GM18951 (cell line): ENCODE results near the gene LOXHD1.

Experiments used
- POLR2A ChIP-seq: IDR thresholded peaks from 4 replicates; pipeline ENCODE4 v1.6.1; 2011; ENCODE audit warnings: mild to moderate bottlenecking; ENCODE audit not compliant: insufficient read length, insufficient read depth; ENCODE audit errors: extremely low read depth
- in situ Hi-C: fragments of 300-500 bp; cut with MboI; formaldehyde crosslinking; loops from one replicate; pipeline ENCODE4 v1.12.0; 2022; ENCODE audit warnings: low sequenced_read_pairs, mixed read lengths, inconsistent platforms; ENCODE audit not compliant: unreplicated experiment

LOXHD1 gene

DNA sequence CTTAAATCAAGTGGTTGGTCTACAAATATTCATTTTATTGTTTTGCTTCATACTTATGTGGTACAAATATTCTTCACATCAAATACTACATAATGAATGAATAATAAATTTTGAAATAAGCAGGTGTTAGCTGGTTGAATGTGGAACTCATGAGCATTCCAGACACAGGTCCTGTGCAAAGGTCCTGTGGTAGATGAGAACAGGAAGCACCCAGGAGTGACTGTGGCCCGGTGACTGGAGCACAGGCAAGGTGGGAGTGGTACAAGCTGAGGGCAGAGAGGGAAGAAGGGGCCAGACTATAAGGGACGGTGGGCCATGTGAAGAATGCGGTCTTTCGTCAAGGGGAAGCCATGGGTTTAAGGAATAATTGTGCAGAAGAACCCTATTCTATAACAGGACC lies 26.2 kb upstream of the LOXHD1 start:
- TF ChIP-seq POLR2A = no peak
- in situ Hi-C loops = no loop called here

DNA sequence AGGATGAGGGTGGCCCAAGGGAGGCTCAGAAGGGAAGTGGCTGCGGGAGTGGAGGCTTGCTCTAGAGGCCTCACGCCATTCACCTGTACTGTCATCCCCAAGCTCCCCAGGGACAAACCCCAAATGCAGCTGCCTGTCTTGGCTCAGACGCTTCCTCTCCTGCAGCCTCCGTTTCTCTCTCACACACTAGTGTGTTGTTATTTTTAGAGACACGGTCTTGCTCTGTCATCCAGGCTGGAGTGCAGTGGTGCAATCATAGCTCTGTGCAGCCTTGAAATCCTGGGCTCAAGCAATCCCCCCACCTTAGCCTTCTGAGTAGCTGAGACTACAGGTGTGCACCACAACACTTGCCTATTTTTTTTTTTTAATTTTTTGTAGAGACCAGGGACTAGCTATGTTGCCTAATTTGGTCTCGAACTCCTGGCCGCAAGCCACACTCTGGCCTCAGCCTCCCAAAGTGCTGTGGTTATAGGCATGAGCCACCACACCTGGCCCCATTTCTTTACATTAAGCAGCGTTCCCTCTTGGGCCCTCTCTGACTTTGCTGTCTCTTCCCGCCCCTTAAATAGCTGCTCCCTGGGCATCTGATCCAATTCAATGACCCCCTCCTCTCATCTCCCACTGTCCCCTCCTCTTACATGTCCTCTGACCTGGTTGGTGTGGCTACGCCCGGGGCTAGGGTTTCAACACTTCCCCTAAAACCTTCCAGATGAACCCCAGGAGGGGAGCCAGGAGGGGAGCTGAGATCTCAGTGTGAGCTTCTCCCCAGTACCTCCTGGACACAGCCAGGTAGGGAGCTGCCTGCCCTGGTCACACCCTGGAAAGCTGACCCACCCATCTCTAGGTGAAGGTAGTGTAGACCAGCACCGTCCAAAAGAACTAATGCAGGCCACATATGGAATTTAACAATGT lies 24.0 kb upstream of the LOXHD1 start:
- no peak for TF ChIP-seq POLR2A
- in situ Hi-C loops = no loop called here

DNA sequence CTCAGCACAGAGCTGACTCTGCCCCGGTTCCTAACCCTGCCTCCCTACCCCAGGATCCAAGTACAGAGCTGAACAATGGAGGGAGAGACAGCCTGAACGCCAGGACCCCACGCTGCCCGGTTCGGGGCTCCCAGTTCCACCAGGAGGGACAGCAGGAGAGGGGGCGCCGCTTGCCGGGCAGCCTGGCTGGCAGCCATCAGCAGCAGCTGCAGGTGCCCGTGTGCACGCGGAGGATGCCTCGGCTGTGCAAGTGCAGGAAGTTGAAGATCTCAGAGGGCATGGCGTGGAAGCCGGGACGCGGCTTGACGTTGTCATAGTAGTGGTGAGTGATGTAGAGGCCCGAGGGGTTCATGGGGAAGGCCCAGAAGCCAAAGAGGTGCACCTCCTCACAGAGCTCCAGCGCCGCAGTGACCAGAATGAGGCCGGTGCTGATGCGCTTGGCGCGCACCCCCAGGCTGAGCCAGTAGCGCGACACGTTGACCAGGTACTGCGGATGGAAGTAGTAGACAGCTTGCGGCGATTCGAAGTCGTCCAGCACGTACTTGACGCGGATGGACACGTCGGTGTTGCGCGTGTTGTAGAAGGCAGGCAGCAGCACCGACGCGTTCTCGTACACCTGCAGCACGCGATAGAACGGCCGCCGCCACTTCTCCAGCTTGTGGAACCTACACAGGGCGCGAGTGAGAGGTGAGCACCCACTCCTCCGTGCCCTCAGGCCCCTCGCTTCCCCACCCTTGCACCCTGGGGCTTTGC lies 23.0 kb upstream of the LOXHD1 start:
- no peak for TF ChIP-seq POLR2A
- in situ Hi-C loops = no loop called here

DNA sequence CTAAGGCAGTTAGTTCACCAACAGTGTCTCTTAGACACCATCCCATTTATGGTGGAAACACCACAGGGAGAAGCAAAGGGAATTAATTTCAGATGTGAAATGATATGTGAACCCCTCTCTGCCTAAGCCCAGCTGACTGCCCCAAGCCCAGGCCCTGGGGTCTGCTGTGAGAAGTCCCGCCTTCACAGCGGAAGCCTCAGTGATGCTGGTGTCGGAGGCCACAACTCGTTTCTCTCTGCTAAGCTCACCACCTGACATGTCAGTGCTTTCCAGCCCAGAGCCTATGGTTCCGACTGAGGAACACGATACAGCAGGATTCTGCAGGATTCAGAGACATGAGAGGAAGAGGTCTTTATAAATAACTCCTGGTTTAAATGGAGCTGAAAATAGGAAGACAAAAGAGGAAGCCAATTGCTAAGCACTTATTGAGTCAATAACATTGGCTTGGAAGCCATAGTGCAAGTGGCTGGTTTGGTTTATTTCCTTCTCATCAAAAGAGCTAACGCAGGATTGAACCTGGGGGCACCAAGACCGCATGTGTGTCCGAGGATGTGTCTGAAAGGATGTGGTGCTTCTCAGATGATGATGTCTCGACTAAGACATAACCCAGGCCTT lies 21.9 kb upstream of the LOXHD1 start:
- no peak for TF ChIP-seq POLR2A
- in situ Hi-C loops = no loop called here

DNA sequence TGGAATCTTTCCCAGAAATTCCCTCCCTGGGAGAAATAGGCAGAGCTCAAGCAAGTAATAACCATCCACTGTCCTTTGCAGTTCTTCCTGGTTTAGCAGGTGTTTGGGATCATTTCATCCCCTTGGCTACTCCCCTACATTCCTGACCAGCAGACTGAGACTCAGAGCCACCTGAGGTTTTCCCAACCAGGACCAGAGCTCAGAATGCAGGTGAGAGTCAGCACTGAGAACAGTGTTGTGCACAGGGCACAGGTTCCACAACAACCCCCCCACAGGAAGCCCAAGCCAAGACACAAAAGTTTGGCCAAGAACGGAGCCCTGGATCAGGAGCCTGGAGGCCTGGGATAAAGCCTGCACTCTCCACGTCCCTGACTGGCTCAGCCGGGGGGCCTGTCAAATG lies 21.0 kb upstream of the LOXHD1 start:
- in situ Hi-C loops = no loop called here
- TF ChIP-seq POLR2A = no peak

DNA sequence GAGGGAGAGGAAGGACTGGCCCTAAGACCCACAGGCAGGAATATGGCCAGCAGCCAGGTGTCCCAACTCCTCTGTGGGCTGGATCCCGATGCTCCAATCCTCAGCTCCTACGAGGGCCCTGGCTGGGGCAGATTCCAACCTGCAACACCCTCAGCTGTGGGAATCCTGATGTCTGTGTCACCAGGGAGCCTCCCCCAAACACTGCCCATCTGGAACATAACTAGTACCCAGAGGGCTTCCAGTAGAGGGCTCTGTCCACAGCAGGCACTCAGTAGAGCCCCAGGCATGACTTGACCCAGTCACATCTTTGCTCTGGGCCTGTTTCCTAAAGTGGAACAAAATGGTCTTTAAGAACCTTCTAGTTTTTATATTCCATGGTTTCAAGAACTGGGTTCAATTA lies 20.6 kb upstream of the LOXHD1 start:
- no peak for TF ChIP-seq POLR2A
- in situ Hi-C loops = no loop called here

DNA sequence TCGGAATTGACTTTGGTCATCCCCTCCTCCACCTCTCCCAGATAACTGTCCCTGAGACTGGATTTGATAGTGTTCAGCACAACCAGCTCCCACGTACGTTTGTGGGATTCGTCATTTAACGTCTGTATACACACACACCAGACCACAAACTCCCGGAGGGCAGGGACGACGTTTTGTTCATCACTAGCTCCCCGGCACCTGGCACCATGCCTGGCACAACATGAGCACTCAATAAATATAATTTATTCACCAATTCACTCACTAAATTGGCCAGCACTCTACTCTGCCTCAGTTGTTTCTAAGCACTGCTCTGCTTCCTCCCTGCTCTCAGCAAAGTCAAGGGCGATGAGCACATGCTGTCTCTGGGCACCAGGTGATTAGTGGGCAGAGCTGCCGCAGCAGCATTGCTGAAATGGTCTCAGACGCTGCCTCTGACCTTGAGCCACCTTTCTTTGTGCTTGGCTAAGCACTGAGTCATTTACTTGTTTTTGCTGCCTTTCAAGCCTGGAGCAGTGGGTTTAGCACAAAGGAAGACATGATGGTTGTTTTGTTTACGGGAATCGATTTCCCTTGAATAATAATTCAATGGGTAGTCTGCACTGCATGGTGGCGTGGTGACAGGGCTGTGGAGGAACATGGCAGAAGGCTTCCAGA lies 19.3 kb upstream of the LOXHD1 start:
- TF ChIP-seq POLR2A = no peak
- in situ Hi-C loops = no loop called here

DNA sequence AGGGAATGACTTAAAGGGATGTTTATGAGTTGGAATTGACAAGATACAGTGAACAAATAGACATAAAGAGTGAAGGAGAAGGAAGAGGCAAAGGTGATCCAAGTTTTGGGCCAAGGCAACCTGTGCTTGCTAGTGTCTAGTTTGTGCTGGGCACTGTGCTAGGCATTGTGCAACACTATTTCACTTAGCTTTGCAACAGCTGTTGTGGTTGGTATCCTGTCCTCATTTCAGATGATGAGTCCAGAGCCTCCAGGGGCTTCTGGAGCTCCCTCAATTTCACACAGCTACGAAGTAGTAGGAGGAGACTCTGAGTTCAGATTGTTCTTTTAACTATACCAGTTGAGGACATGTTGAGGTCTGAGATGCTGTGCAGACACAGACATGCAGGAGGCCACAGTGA lies 18.1 kb upstream of the LOXHD1 start:
- TF ChIP-seq POLR2A = no peak
- in situ Hi-C loops = no loop called here

DNA sequence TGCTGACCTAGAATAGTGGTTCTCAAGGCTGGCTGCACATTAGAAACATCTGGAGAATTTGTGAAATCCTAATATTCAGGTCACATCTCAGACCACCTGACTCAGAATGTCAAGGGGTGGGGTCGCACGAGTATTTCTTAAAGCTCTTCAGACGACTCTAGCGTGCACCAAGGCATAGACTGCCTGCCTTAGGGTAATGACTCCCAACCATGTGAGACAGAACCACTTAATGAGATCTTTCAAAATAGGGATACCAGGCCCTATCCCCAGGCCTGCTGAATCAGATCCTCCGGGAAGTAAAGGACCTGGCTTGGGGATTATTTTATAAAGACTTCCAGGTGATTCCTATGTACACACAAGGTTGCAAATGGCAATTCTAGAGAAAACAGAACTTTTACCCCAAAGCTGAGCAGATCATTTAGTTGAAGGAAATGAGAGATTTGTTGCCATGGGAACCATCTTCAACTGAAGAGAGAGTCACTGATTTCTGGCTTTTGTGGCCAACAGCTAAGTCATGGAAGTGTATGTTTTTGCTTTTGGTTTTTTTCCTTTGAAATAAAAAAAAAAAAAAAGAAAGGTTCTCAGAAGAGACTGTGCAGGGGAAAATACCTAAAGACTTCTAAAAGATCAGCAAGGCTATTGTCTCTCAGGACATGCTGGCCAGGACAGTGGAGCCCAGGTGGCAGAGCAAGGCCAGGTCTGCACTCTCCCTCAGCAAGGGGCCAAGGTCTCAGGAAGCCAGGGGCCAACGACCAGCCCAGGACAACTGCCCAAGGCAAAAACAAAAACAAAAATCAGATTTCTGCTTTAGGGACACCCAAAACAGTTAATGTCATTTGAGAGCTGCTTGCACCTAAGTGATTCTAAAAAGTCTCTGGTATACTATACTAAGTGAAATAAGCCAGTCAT lies 15.3 kb upstream of the LOXHD1 start:
- TF ChIP-seq POLR2A = no peak
- in situ Hi-C loops = loop anchor here (25.0 kb wide), 1 partner anchor 385 kb away; no protein-coding TSS in a partner anchor

DNA sequence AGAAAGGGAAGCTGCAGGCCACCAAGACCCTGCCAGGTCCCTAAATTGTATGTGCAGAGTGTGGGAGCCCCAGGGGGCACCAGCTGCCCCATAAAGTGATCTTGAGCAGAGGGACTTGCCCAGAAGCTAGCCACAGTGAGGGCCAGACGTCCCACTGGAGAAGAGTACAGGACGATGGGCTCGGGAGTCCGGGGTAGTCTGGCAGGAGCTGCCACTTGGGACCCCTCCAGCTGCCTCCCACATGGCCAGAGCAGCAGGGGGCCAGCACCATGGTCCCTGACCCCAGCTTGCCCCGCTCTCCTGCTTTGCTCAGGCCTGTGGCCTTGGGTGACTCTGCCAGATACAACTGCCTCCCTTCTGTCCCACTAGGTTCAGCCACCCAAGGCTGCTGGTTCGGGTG lies 11.7 kb upstream of the LOXHD1 start:
- TF ChIP-seq POLR2A = no peak
- in situ Hi-C loops = loop anchor here (25.0 kb wide), 1 partner anchor 381 kb away; no protein-coding TSS in a partner anchor

DNA sequence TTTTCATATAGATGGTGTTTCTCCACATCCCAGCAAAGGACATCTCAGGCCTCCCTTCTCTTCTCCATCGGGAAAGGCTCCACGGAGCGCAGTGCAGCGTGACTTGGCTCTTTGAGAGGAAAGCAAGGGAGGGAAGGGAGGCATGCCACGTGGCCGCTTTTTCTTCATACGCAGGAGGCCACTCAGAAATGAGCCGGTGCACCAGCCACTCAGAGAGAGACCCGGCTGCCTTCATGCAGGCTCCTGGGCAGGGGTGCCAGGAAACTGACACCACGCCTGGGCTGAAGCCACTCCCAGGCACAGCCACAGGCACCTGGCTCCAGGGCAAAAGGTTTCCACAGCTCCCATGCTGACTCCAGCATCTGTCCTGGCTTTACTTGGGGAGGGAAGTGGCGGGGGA lies 11.1 kb upstream of the LOXHD1 start:
- TF ChIP-seq POLR2A = no peak
- in situ Hi-C loops = loop anchor here (25.0 kb wide), 1 partner anchor 381 kb away; no protein-coding TSS in a partner anchor

DNA sequence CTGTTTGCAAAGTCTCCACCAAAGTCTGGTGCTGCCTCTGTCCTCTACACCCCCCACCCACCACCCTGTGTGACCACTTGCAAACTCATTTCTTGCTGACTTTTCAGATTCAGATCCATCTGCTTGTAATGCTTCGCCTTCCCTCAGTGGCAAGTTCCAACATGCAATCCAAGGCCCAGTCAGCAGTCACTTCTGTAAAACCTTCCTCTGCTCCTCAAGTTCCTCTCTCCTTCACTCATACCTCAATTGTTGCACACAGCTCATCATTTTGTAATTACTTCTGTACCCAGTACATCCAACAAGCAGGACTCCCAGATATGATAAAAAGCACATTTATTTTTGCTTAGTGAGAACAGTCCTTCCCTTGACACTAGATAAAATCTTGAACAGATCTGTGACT lies 6.5 kb upstream of the LOXHD1 start:
- TF ChIP-seq POLR2A = no peak
- in situ Hi-C loops = loop anchor here (25.0 kb wide), 1 partner anchor 376 kb away; no protein-coding TSS in a partner anchor
